T-helper 2 cell treated with Interferon-gamma antibody and Interleukin-4, amounts not matched to agents 100 ng/mL and 5 ng/mL, for 36 hours (primary cell): ENCODE measurements around the gene ONECUT3. TPM values are rescaled to one million over a fixed set of nuclear protein-coding genes. Genes with fewer than 3 reads are reported as not detected.

Experiments used
- intact Hi-C: fragments of 100-400 bp; cut with micrococcal nuclease; formaldehyde crosslinking; loops from one replicate; pipeline ENCODE4 v1.15.1; 2023
- total RNA-seq: library from RNA; stranded (reverse); gene quantifications from 2 replicates; pipeline ENCODE4 v1.2.3, GENCODE V29; 2022

The ONECUT3 gene
- total RNA-seq, 1 donor from 2014 or later = not detected

- intact Hi-C loops = loop anchor here (1.0 to 5.0 kb wide), 4 partner anchors 36 to 220 kb away; partner anchors contain the start of genes MBD3, REXO1, TCF3 and UQCR11
Measured at GRCh38 chr19:1811942-1812425, 58.7 kb downstream of the ONECUT3 start, which contains the start of gene ATP8B3. Gene ATP8B3, minus strand, starts transcription at chr19:1812276. Its CDS starts 540 bp downstream, at chr19:1811736.

- intact Hi-C loops = loop anchor here (1.0 to 5.0 kb wide), 4 partner anchors 36 to 220 kb away; partner anchors contain the start of genes MBD3, REXO1, TCF3 and UQCR11
Measured at GRCh38 chr19:1812426-1813191, 59.3 kb downstream of the ONECUT3 start.

- intact Hi-C loops = loop anchor here (2.0 to 5.0 kb wide), 2 partner anchors 209 to 221 kb away; partner anchors contain the start of genes MBD3 and UQCR11
Measured at GRCh38 chr19:1813192-1814182, 60.2 kb downstream of the ONECUT3 start.

GRCh38 chr19:1814391-1814790 is 61.1 kb downstream of the ONECUT3 start:
- intact Hi-C loops = loop anchor here (5.0 kb wide), 1 partner anchor 222 kb away; the partner anchor contains the start of gene MBD3

GRCh38 chr19:1814833-1815604 is 61.7 kb downstream of the ONECUT3 start:
- intact Hi-C loops = loop anchor here (5.0 kb wide), 1 partner anchor 223 kb away; the partner anchor contains the start of gene MBD3

GRCh38 chr19:1815605-1816529 is 62.6 kb downstream of the ONECUT3 start:
- intact Hi-C loops = no loop called here

GRCh38 chr19:1816530-1817298 is 63.4 kb downstream of the ONECUT3 start:
- intact Hi-C loops = no loop called here

- intact Hi-C loops = no loop called here
Measured at GRCh38 chr19:1817553-1818179, 64.4 kb downstream of the ONECUT3 start.

- intact Hi-C loops = no loop called here
Measured at GRCh38 chr19:1818549-1819195, 65.4 kb downstream of the ONECUT3 start.

GRCh38 chr19:1819341-1820255 is 66.3 kb downstream of the ONECUT3 start:
- intact Hi-C loops = no loop called here

GRCh38 chr19:1822210-1822609 is 68.9 kb downstream of the ONECUT3 start:
- intact Hi-C loops = no loop called here

GRCh38 chr19:1823020-1823419 is 69.7 kb downstream of the ONECUT3 start:
- intact Hi-C loops = no loop called here

GRCh38 chr19:1823539-1824251 is 70.4 kb downstream of the ONECUT3 start:
- intact Hi-C loops = no loop called here

- intact Hi-C loops = no loop called here
Measured at GRCh38 chr19:1824252-1824622, 70.9 kb downstream of the ONECUT3 start.

- intact Hi-C loops = no loop called here
Measured at GRCh38 chr19:1825909-1826556, 72.7 kb downstream of the ONECUT3 start.
